GM12875 (cell line): ENCODE data around the gene USP17L29.
"Not testable (repeated sequence)": the region's sequence is repeated elsewhere in the genome, so short reads cannot be mapped to it uniquely, and the experiment has no call there.

Experiments
- H3K4me3 ChIP-seq: one replicate; pipeline ENCODE4 v1.5.1; 2011; ENCODE audit warnings: low read depth, low read length, control low read depth
- CTCF ChIP-seq: IDR thresholded peaks from 2 replicates; pipeline ENCODE4 v1.5.1; 2011; ENCODE audit warnings: low read depth, mild to moderate bottlenecking, control low read depth, inconsistent platforms, low read length, moderate library complexity, borderline replicate concordance; ENCODE audit not compliant: insufficient read depth

USP17L29 gene

GRCh38 chr4:9353338-9353737, at the start of gene USP17L29:
Gene USP17L29, plus strand, starts transcription at chr4:9353638. Its CDS starts 0 bp downstream, at chr4:9353638.
- H3K4me3 ChIP-seq: not testable (repeated sequence)

DNA sequence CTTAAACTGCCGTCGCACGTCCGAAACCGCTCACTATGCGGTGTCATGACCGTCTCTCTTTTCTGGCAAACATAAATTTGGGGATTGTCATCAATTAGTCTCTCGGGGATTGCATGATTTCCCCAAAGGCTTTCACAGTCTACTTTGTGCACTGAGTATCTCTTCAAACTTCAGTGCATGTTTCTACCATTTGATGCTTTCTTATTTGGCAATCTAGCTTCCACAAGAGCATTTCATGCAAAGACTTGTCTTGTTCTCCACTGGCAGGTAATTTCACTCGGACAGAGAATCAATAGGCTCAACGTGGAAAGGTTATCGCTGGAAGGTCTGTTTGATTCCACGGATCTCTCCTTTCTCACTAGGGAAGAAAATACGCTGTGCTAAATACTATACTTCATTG, 29.2 kb upstream of the USP17L29 start:
- not testable (repeated sequence) for H3K4me3 ChIP-seq

- not testable (repeated sequence) for H3K4me3 ChIP-seq
These were observed 28.6 kb upstream of the USP17L29 start, which contains the start of gene USP17L24 for GRCh38 chr4:9324865-9325264. Gene USP17L24, plus strand, starts transcription at chr4:9325165. Its CDS starts 0 bp downstream, at chr4:9325165.

DNA sequence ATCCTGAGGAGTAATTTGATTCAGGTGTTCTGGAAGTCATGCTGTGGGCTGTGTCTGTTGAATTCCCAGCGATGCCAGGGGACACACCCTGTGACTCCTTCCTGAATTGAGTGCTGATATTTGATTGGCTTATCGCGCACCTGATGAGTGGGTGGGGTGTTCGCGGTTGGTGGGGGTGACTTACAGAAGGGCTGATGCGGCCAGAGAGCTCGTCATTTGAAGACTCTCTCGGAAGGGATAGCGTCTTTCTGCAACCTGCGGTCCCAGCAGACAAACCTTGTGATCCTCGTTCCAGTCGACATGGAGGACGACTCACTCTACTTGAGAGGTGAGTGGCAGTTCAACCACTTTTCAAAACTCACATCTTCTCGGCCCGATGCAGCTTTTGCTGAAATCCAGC, 23.8 kb upstream of the USP17L29 start, which contains the start of gene USP17L25:
Gene USP17L25, plus strand, starts transcription at position 301 of the 400 bp plus-strand sequence. Its CDS starts 0 bp downstream, at position 301.
- not testable (repeated sequence) for H3K4me3 ChIP-seq

DNA sequence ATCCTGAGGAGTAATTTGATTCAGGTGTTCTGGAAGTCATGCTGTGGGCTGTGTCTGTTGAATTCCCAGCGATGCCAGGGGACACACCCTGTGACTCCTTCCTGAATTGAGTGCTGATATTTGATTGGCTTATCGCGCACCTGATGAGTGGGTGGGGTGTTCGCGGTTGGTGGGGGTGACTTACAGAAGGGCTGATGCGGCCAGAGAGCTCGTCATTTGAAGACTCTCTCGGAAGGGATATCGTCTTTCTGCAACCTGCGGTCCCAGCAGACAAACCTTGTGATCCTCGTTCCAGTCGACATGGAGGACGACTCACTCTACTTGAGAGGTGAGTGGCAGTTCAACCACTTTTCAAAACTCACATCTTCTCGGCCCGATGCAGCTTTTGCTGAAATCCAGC, 19.1 kb upstream of the USP17L29 start, which contains the start of gene USP17L26:
Gene USP17L26, plus strand, starts transcription at position 301 of the 400 bp plus-strand sequence. Its CDS starts 0 bp downstream, at position 301.
- H3K4me3 ChIP-seq: not testable (repeated sequence)

GRCh38 chr4:9339103-9339502, 14.3 kb upstream of the USP17L29 start, which contains the start of gene USP17L5:
Gene USP17L5, plus strand, starts transcription at chr4:9339403. Its CDS starts 0 bp downstream, at chr4:9339403.
- H3K4me3 ChIP-seq: not testable (repeated sequence)

- not testable (repeated sequence) for H3K4me3 ChIP-seq
These were observed 9.6 kb upstream of the USP17L29 start, which contains the start of gene USP17L27 for GRCh38 chr4:9343848-9344247. Gene USP17L27, plus strand, starts transcription at chr4:9344148. Its CDS starts 0 bp downstream, at chr4:9344148.

- not testable (repeated sequence) for H3K4me3 ChIP-seq
These were observed 4.8 kb upstream of the USP17L29 start, which contains the start of gene USP17L28 for GRCh38 chr4:9348593-9348992. Gene USP17L28, plus strand, starts transcription at chr4:9348893. Its CDS starts 0 bp downstream, at chr4:9348893.

DNA sequence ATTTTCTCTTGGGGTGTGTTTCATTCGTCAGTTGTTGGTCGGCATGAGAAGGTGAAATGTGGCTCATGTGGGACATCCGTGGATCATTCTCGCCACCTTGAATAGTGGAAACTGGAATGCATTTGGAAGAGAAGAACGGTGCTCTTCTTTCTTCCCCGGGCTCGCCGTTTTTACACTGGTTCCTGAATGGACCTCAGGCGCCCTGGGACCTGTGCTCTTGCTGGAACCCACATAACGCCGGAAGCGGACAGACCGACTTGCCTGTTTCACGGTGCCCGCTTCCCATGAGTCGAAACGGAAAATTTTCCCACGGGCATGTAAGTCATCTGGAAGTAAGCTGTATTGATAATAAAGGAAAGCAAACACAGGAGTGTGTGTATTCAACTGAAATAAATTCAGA, 2.6 kb upstream of the USP17L29 start:
- H3K4me3 ChIP-seq: not testable (repeated sequence)

- H3K4me3 ChIP-seq: not testable (repeated sequence)
These were observed 9.4 kb downstream of the USP17L29 start, which contains the start of gene USP17L30 for GRCh38 chr4:9362829-9363228. Gene USP17L30, plus strand, starts transcription at chr4:9363129. Its CDS starts 0 bp downstream, at chr4:9363129.

DNA sequence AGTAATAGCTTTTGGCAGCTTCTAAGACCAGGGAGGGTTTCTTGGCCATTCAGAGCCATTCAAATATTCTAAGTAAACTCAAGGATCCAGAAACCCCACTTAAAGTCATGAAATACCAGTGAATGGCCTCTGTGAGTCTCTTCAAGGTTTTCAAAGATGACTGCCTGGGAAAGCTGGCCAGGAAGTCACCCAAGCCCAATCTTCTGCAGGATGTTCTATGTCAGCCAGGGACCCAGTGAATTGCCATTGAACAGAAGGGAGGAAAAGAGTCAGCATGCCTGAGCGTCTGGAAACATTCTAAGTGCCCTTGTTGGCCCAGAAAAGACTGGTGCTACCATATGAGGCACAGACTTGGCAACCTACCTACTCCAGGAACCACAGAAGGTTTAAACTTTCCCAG, 26.4 kb downstream of the USP17L29 start:
- not testable (repeated sequence) for H3K4me3 ChIP-seq

GRCh38 chr4:9381012-9381534, 27.6 kb downstream of the USP17L29 start:
- H3K4me3 ChIP-seq: not testable (repeated sequence)

DNA sequence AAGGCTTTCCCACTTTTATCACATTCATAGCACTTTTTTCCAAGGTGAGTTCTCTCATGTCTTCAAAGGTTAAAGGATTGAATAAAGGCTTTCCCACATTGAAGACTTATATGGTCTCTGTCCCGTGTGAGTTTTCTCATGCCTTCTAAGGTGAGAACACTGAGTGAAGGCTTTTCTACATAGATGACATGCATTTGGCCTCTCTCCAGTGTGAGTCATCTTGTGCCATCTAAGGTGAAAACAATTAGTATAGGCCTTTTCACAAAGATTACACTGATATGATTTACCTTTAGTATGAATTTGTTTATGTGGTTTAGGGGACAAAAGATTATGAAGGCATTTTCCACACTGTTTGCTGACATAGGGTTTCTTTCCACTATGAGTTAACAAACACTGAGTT, 30.7 kb downstream of the USP17L29 start:
- no peak overlapping the region for H3K4me3 ChIP-seq
- no peak for TF ChIP-seq CTCF

DNA sequence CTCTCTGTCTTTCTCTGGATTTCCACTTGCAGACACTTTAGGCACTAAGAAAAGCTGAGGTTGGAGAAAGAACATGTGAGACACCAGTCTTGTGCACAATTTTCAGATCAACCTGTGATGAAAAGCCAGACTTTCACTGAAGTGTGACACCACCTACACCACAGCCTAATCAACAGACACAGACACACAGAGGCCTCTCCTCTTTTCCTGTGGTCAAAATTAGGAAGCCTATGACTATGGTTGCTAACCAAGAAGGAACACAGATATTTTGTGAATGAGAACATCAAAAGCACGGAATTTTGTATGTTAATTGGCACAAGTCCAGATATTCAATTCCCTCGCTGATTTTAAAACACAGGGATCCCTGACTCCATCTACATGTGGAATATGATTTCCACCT, 35.6 kb downstream of the USP17L29 start:
- not testable (repeated sequence) for H3K4me3 ChIP-seq
